ENCODE data around the gene TAS2R16.

Gene TAS2R16

GRCh38 chr7:122987463-122987862 lies 8.0 kb downstream of the TAS2R16 start:
- TF ChIP-seq, protein P1, sequence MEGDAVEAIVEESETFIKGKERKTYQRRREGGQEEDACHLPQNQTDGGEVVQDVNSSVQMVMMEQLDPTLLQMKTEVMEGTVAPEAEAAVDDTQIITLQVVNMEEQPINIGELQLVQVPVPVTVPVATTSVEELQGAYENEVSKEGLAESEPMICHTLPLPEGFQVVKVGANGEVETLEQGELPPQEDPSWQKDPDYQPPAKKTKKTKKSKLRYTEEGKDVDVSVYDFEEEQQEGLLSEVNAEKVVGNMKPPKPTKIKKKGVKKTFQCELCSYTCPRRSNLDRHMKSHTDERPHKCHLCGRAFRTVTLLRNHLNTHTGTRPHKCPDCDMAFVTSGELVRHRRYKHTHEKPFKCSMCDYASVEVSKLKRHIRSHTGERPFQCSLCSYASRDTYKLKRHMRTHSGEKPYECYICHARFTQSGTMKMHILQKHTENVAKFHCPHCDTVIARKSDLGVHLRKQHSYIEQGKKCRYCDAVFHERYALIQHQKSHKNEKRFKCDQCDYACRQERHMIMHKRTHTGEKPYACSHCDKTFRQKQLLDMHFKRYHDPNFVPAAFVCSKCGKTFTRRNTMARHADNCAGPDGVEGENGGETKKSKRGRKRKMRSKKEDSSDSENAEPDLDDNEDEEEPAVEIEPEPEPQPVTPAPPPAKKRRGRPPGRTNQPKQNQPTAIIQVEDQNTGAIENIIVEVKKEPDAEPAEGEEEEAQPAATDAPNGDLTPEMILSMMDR (IDR thresholded peaks at IDR 0.05; ENCODE audit: low read depth, low read length), result no peak
- H3K9me3 ChIP-seq (ENCODE audit: severe bottlenecking), result no peaks in the 10 kb centered on the region
- H3K36me3 ChIP-seq, result no peaks in the 10 kb centered on the region
- H3K27ac ChIP-seq, result no peak overlapping the region
- no peak for DNase-seq
- no peaks in the 10 kb centered on the region for H3K27me3 ChIP-seq (ENCODE audit: insufficient read depth, low read depth, severe bottlenecking)
- no peak overlapping the region for H3K4me3 ChIP-seq (ENCODE audit: low read depth, low read length)

- H3K9me3 ChIP-seq (ENCODE audit: severe bottlenecking), result no peaks in the 10 kb centered on the region
- TF ChIP-seq, protein P1 (IDR thresholded peaks at IDR 0.05; ENCODE audit: low read depth, low read length), result no peak
These were observed 11.5 kb downstream of the TAS2R16 start for GRCh38 chr7:122984021-122984420.

GRCh38 chr7:122983261-122983660 lies 12.2 kb downstream of the TAS2R16 start:
- Histone ChIP-seq H3K36me3 (no peaks in the 10 kb centered on the region), H3K4me3 (ENCODE audit: low read depth, low read length) (no peak overlapping the region), H3K9me3 (ENCODE audit: severe bottlenecking) (no peaks in the 10 kb centered on the region), H3K27me3 (ENCODE audit: insufficient read depth, low read depth, severe bottlenecking) (no peaks in the 10 kb centered on the region), H3K27ac (no peak overlapping the region)
- no peak for DNase-seq
- TF ChIP-seq, protein P1 (IDR thresholded peaks at IDR 0.05; ENCODE audit: low read depth, low read length), result no peak

More at GRCh38 chr7:122984021-122984420, 11.5 kb downstream of the TAS2R16 start:
- Histone ChIP-seq H3K27me3 (ENCODE audit: insufficient read depth, low read depth, severe bottlenecking) (no peaks in the 10 kb centered on the region), H3K27ac (no peak overlapping the region), H3K4me3 (ENCODE audit: low read depth, low read length) (no peak overlapping the region), H3K36me3 (no peaks in the 10 kb centered on the region)
- no peak for DNase-seq

DNA sequence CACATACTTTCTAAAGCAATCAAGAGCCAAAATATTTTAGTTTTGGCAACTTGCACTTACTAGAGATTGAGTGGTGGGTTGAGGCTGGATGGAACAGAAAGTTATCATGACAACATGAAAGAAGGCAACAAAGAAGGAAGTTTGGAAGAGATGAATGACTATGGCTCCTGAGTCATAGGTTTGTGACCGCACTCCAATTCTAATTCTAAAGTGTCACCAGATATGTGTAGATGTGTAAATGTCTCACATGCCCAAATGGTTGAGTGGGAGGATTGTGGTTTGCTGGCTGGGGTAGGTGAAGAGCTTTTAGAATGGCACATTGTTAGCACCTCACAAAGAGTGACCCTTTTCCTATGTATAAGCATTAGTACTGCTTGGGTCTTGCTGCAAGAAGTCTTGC lies 20.2 kb downstream of the TAS2R16 start:
- TF ChIP-seq, protein P1 (IDR thresholded peaks at IDR 0.05; ENCODE audit: low read depth, low read length), result no peak
- Histone ChIP-seq H3K27me3 (ENCODE audit: insufficient read depth, low read depth, severe bottlenecking) (no peaks in the 10 kb centered on the region), H3K9me3 (ENCODE audit: severe bottlenecking) (no peaks in the 10 kb centered on the region), H3K4me3 (ENCODE audit: low read depth, low read length) (no peak overlapping the region), H3K27ac (no peak overlapping the region), H3K36me3 (no peaks in the 10 kb centered on the region)
- no peak for DNase-seq

DNA sequence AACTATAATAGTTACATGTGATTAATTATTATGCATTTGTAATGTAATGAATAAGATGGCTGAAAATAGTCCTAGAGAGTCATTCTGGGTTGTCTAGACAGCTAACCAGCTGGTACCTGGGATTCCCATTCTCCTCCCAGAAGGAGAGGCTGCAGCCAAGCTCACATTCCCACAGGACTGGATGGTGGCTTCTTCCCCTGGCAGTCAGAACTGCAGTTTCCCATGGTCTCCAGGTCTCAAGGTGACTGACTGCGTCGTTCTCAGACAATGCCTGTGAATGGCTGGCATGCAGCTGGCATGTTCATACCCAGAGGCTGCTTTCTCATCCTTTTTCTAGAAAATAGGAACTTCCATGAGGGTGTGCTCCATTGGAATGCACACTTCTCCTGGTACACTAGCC lies 21.3 kb downstream of the TAS2R16 start:
- Histone ChIP-seq H3K27ac (no peak overlapping the region), H3K9me3 (ENCODE audit: severe bottlenecking) (no peaks in the 10 kb centered on the region), H3K4me3 (ENCODE audit: low read depth, low read length) (no peak overlapping the region), H3K36me3 (no peaks in the 10 kb centered on the region), H3K27me3 (ENCODE audit: insufficient read depth, low read depth, severe bottlenecking) (no peaks in the 10 kb centered on the region)
- DNase-seq, result no peak
- TF ChIP-seq, protein P1 (IDR thresholded peaks at IDR 0.05; ENCODE audit: low read depth, low read length), result no peak

GRCh38 chr7:122972056-122972455 lies 23.4 kb downstream of the TAS2R16 start:
- TF ChIP-seq, protein P1 (IDR thresholded peaks at IDR 0.05; ENCODE audit: low read depth, low read length), result no peak
- Histone ChIP-seq H3K36me3 (no peaks in the 10 kb centered on the region), H3K27ac (no peak overlapping the region)

More at GRCh38 chr7:122972056-122972455, 23.4 kb downstream of the TAS2R16 start:
- Histone ChIP-seq H3K4me3 (ENCODE audit: low read depth, low read length) (no peak overlapping the region), H3K9me3 (ENCODE audit: severe bottlenecking) (no peaks in the 10 kb centered on the region), H3K27me3 (ENCODE audit: insufficient read depth, low read depth, severe bottlenecking) (no peaks in the 10 kb centered on the region)
- DNase-seq, result no peak
